ENCODE measurements around the gene FAM199X.
"Not testable (repeated sequence)": the region's sequence is repeated elsewhere in the genome, so short reads cannot be mapped to it uniquely, and the experiment has no call there.

FAM199X gene

GRCh38 chrX:104193485-104193884 is 27.2 kb downstream of the FAM199X start:
- no peak for DNase-seq

DNA sequence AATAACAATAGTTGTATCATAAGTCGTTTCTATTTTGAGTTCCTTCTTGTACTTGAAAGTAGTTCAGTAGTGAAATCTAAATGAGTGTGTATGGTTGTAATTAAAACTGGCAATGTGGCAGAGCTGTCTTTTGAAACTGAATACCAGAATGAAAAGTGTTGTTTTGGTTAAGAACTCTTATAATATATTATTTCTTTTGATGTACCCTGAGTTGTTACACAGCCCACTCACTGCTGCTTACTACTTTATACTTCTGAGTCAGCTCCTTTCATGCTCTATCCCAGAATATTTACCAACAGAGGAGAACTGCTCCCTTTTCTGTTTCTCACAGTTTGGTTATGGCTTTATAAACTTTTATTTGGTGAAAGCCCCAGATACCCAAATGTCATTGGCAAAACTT is 28.8 kb downstream of the FAM199X start:
- no peak for DNase-seq

DNA sequence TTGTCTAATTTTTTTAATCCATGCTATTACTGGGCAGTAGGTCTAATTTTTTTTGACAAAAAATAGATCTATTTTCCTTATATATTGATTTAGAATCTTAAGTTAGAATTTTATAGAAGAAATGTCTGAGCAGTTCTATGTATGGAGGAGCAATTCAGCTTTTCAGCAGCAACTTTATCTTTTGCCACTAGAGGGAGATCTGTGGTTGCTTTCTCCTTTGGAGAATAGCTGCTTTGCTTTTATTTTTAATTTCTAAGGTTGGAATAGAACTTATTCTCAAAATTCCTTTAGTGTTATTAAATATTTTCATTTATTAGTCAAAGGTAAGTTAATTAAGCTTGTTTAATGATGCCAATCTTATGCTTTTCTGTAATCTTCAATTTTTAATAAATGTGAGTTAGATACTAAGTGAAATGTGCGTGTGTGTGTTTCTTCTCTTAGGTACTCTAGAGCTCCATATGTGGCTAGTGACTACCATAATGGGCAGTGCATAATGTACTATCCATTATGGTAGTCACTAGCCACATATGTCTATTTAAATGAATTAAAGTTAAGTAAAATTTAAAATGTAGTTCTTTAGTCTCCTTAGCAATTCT is 29.3 kb downstream of the FAM199X start:
- no peak for DNase-seq

- no peak for DNase-seq
Observed at GRCh38 chrX:104205548-104205947, 39.3 kb downstream of the FAM199X start.

GRCh38 chrX:104211187-104211586 is 44.9 kb downstream of the FAM199X start:
- no peak for DNase-seq

DNA sequence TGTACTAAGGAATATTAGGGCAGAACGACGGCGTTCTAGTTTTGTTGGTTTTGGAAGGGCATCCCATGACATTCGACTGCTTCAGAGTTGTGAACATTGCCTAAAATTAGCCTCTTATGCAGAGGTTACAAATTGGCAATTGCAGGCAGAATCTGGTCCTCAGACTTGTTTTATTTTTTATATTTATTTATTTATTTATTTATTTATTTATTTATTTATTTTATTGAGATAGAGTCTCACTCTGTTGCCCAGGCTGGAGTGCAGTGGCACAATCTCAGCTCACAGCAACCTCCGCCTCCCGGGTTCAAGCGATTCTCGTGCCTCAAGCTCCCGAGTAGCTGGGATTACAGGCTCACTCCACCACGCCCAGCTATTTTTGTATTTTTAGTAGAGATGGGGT is 63.8 kb downstream of the FAM199X start:
- not testable (repeated sequence) for DNase-seq

Data from cortex of kidney (tissue), 1 donor.